ENCODE data around the gene ZNF599.

GRCh38 chr19:34766386-34766785, 6.6 kb downstream of the ZNF599 start:
- TF ChIP-seq REST (IDR thresholded peaks at IDR 0.05; ENCODE audit: insufficient replicate concordance, low read depth) (no peak), CTCF (IDR thresholded peaks at IDR 0.05; ENCODE audit: insufficient read depth, low read length) (no peak), POLR2AphosphoS5 (IDR thresholded peaks at IDR 0.05; ENCODE audit: low read depth) (no peak), SPI1 (IDR thresholded peaks at IDR 0.05; ENCODE audit: borderline replicate concordance, low read depth) (no peak)
